HL-60 (cell line): ENCODE data around the gene PEX1.

Experiments used
- CTCF ChIP-seq: IDR thresholded peaks from one replicate; pipeline ENCODE4 v1.5.1; 2011; ENCODE audit warnings: low read length, control low read depth, inconsistent platforms; ENCODE audit not compliant: insufficient read depth
- GABPA ChIP-seq: IDR thresholded peaks from 2 replicates; pipeline ENCODE4 v1.6.1; 2012; ENCODE audit warnings: low read depth
- POLR2AphosphoS5 ChIP-seq: IDR thresholded peaks from 2 replicates; pipeline ENCODE4 v1.6.1; 2012; ENCODE audit warnings: low read depth
- REST ChIP-seq: IDR thresholded peaks from 2 replicates; pipeline ENCODE4 v1.6.1; 2012; ENCODE audit warnings: low read depth; ENCODE audit not compliant: insufficient replicate concordance

GRCh38 chr7:92550194-92550593 is 21.9 kb upstream of the PEX1 start:
- TF ChIP-seq CTCF, result no peak
- TF ChIP-seq GABPA, result no peak
- no peak for TF ChIP-seq REST
- no peak for TF ChIP-seq POLR2AphosphoS5
